Activated CD4-positive, alpha-beta memory T cell treated with anti-CD3 and anti-CD28 coated beads for 36 hours (primary cell): ENCODE measurements around the gene ZNF30. TPM values are rescaled to one million over a fixed set of nuclear protein-coding genes. Genes with fewer than 3 reads are reported as not detected.
"Not testable (repeated sequence)": the region's sequence is repeated elsewhere in the genome, so short reads cannot be mapped to it uniquely, and the experiment has no call there.

Experiments used
- CTCF ChIA-PET: fragments of 350-600 bp; sonication (Branson Sonifier 250); formaldehyde crosslinking; loops from one replicate; lab custom pipeline; 2021; ENCODE audit warnings: antibody characterized with exemption, inconsistent platforms; lab: Charles Lee
- POLR2A ChIA-PET: fragments of 350-600 bp; sonication (Branson Sonifier 250); formaldehyde crosslinking; loops from one replicate; lab custom pipeline; 2021; ENCODE audit warnings: antibody characterized with exemption; lab: Charles Lee
- DNase-seq: peaks from one replicate; pipeline ENCODE4 v3.0.0-alpha.2; 2020
- H3K27ac Mint-ChIP-seq: one replicate; pipeline ENCODE4 v1.8.0; 2021; ENCODE audit warnings: mixed read lengths
- H3K27me3 Mint-ChIP-seq: one replicate; pipeline ENCODE4 v1.8.0; 2021; ENCODE audit warnings: mixed read lengths
- H3K36me3 Mint-ChIP-seq: one replicate; pipeline ENCODE4 v1.8.0; 2021; ENCODE audit warnings: mixed read lengths
- H3K4me1 Mint-ChIP-seq: one replicate; pipeline ENCODE4 v1.8.0; 2021; ENCODE audit warnings: low read depth, mixed read lengths
- H3K4me3 Mint-ChIP-seq: one replicate; pipeline ENCODE4 v1.8.0; 2021; ENCODE audit warnings: mild to moderate bottlenecking, mixed read lengths
- H3K9me3 Mint-ChIP-seq: one replicate; pipeline ENCODE4 v1.8.0; 2021; ENCODE audit warnings: mixed read lengths
- intact Hi-C: fragments of 100-400 bp; cut with micrococcal nuclease; formaldehyde crosslinking; loops from one replicate; pipeline ENCODE4 v1.15.1; 2023
- total RNA-seq, 2 experiments: library from RNA; stranded (reverse); gene quantifications; one replicate each; pipeline ENCODE4 v1.2.3, GENCODE V29; 2021

Gene ZNF30
- total RNA-seq = 1 to 10 TPM; 3.7 to 4.2 TPM

GRCh38 chr19:34926685-34927375 lies at the start of gene ZNF30:
TSS of gene ZNF30 (plus strand) at chr19:34926903. CDS start at chr19:34929948, 3,045 bp downstream.
- Mint-ChIP-seq H3K4me3 (peak within 1 kb of the TSS; percentile 89), H3K4me1 (peaks cover 8% of the 10 kb centered on the region)
- POLR2A ChIA-PET = interaction anchor here (1.0 to 1.3 kb wide), 3 partner anchors 10 to 249 kb away, joined by 3 to 4 read pairs (median 3); partner anchors contain the start of gene ZNF302

GRCh38 chr19:34879563-34879962 lies 47.1 kb upstream of the ZNF30 start:
- no peaks in the 10 kb centered on the region for H3K4me1 Mint-ChIP-seq
- no peak overlapping the region for H3K4me3 Mint-ChIP-seq
- ChIA-PET POLR2A (no interaction called here), CTCF (no interaction called here)
- peaks cover 5% of the 10 kb centered on the region for H3K36me3 Mint-ChIP-seq
- H3K27me3 Mint-ChIP-seq = peaks cover 2% of the 10 kb centered on the region
- peaks cover 2% of the 10 kb centered on the region for H3K9me3 Mint-ChIP-seq
- DNase-seq = no peak
- H3K27ac Mint-ChIP-seq = no peak overlapping the region
- intact Hi-C loops = no loop called here

More at GRCh38 chr19:34926685-34927375, at the start of gene ZNF30:
- H3K27me3 Mint-ChIP-seq = peaks cover 2% of the 10 kb centered on the region
- peak; percentile 91 for DNase-seq
- CTCF ChIA-PET = interaction anchor here (0.7 to 1.5 kb wide), 5 partner anchors 46 to 120 kb away, joined by 3 to 4 read pairs (median 3); no protein-coding TSS in a partner anchor
- peaks cover 13% of the 10 kb centered on the region for H3K36me3 Mint-ChIP-seq
- H3K9me3 Mint-ChIP-seq = no peaks in the 10 kb centered on the region
- H3K27ac Mint-ChIP-seq = peak within 1 kb of the TSS; percentile 62
- intact Hi-C loops = loop anchor here (5.0 kb wide), 1 partner anchor 35 kb away; the partner anchor contains the start of gene ZNF792

GRCh38 chr19:34880034-34880433 lies 46.7 kb upstream of the ZNF30 start:
- CTCF ChIA-PET = no interaction called here
- H3K4me1 Mint-ChIP-seq = no peaks in the 10 kb centered on the region
- H3K27ac Mint-ChIP-seq = no peak overlapping the region
- no peak overlapping the region for H3K4me3 Mint-ChIP-seq
- H3K27me3 Mint-ChIP-seq = peaks cover 2% of the 10 kb centered on the region
- DNase-seq = no peak
- peaks cover 7% of the 10 kb centered on the region for H3K36me3 Mint-ChIP-seq
- peaks cover 7% of the 10 kb centered on the region for H3K9me3 Mint-ChIP-seq
- POLR2A ChIA-PET = no interaction called here
- intact Hi-C loops = no loop called here

GRCh38 chr19:34881982-34882381 lies 44.7 kb upstream of the ZNF30 start:
- peaks cover 20% of the 10 kb centered on the region for H3K9me3 Mint-ChIP-seq

GRCh38 chr19:34888091-34888490 lies 38.6 kb upstream of the ZNF30 start:
- CTCF ChIA-PET = no interaction called here
- no peaks in the 10 kb centered on the region for H3K27me3 Mint-ChIP-seq
- no peak overlapping the region for H3K27ac Mint-ChIP-seq
- DNase-seq = no peak
- POLR2A ChIA-PET = no interaction called here
- intact Hi-C loops = no loop called here
- peaks cover 25% of the 10 kb centered on the region for H3K9me3 Mint-ChIP-seq
- H3K4me1 Mint-ChIP-seq = no peaks in the 10 kb centered on the region
- H3K4me3 Mint-ChIP-seq = no peak overlapping the region
- H3K36me3 Mint-ChIP-seq = peaks cover 6% of the 10 kb centered on the region

More at GRCh38 chr19:34881982-34882381, 44.7 kb upstream of the ZNF30 start:
- ChIA-PET POLR2A (no interaction called here), CTCF (no interaction called here)
- H3K4me1 Mint-ChIP-seq = no peaks in the 10 kb centered on the region
- peaks cover 9% of the 10 kb centered on the region for H3K36me3 Mint-ChIP-seq
- H3K4me3 Mint-ChIP-seq = no peak overlapping the region
- H3K27me3 Mint-ChIP-seq = peaks cover 2% of the 10 kb centered on the region
- intact Hi-C loops = no loop called here
- no peak overlapping the region for H3K27ac Mint-ChIP-seq
- no peak for DNase-seq

GRCh38 chr19:34900245-34900644 lies 26.5 kb upstream of the ZNF30 start:
- Mint-ChIP-seq H3K27ac (no peak overlapping the region), H3K4me3 (no peak overlapping the region), H3K4me1 (peaks cover 6% of the 10 kb centered on the region), H3K36me3 (no peaks in the 10 kb centered on the region), H3K9me3 (peaks cover 25% of the 10 kb centered on the region), H3K27me3 (peaks cover 11% of the 10 kb centered on the region)
- ChIA-PET POLR2A (no interaction called here), CTCF (no interaction called here)
- intact Hi-C loops = no loop called here
- DNase-seq = no peak

- Mint-ChIP-seq H3K4me1 (peaks cover 12% of the 10 kb centered on the region), H3K27me3 (peaks cover 35% of the 10 kb centered on the region), H3K27ac (no peak overlapping the region), H3K36me3 (peaks cover 3% of the 10 kb centered on the region), H3K9me3 (peaks cover 7% of the 10 kb centered on the region), H3K4me3 (peak overlapping the region; percentile 22)
- intact Hi-C loops = no loop called here
- ChIA-PET CTCF (no interaction called here), POLR2A (no interaction called here)
- DNase-seq = no peak
Observed at GRCh38 chr19:34904664-34905527, 21.8 kb upstream of the ZNF30 start.

GRCh38 chr19:34910770-34911169 lies 15.9 kb upstream of the ZNF30 start:
- intact Hi-C loops = no loop called here
- H3K27me3 Mint-ChIP-seq = peaks cover 19% of the 10 kb centered on the region
- H3K27ac Mint-ChIP-seq = no peak overlapping the region
- H3K36me3 Mint-ChIP-seq = peaks cover 3% of the 10 kb centered on the region
- no peak overlapping the region for H3K4me3 Mint-ChIP-seq
- no peak for DNase-seq
- POLR2A ChIA-PET = no interaction called here
- CTCF ChIA-PET = no interaction called here
- H3K9me3 Mint-ChIP-seq = peaks cover 1% of the 10 kb centered on the region
- peaks cover under 1% of the 10 kb centered on the region for H3K4me1 Mint-ChIP-seq

- DNase-seq, H3K4me1 Mint-ChIP-seq, intact Hi-C loops, POLR2A ChIA-PET, H3K27ac Mint-ChIP-seq, H3K4me3 Mint-ChIP-seq, H3K36me3 Mint-ChIP-seq, CTCF ChIA-PET, H3K27me3 Mint-ChIP-seq: not testable (repeated sequence)
- peaks cover 29% of the 10 kb centered on the region for H3K9me3 Mint-ChIP-seq
Observed at GRCh38 chr19:34917144-34917543, 9.6 kb upstream of the ZNF30 start.

GRCh38 chr19:34918190-34918589 lies 8.5 kb upstream of the ZNF30 start:
- Mint-ChIP-seq H3K27me3 (no peaks in the 10 kb centered on the region), H3K9me3 (peaks cover 29% of the 10 kb centered on the region), H3K4me3 (no peak overlapping the region), H3K36me3 (no peaks in the 10 kb centered on the region), H3K4me1 (no peaks in the 10 kb centered on the region), H3K27ac (no peak overlapping the region)
- no peak for DNase-seq
- ChIA-PET POLR2A (no interaction called here), CTCF (no interaction called here)
- intact Hi-C loops = no loop called here

GRCh38 chr19:34920090-34920786 lies 6.5 kb upstream of the ZNF30 start:
- H3K36me3 Mint-ChIP-seq, POLR2A ChIA-PET, DNase-seq, H3K4me1 Mint-ChIP-seq, H3K27me3 Mint-ChIP-seq, intact Hi-C loops, H3K4me3 Mint-ChIP-seq, CTCF ChIA-PET, H3K27ac Mint-ChIP-seq: not testable (repeated sequence)
- peaks cover 29% of the 10 kb centered on the region for H3K9me3 Mint-ChIP-seq
